ENCODE results near the gene LY6G6D. TPM values are rescaled to one million over a fixed set of nuclear protein-coding genes. Genes with fewer than 3 reads are reported as not detected.
A peak's percentile ranks its signal among the peaks of the same experiment; 100 is the strongest.

Gene LY6G6D
- total and polyA plus RNA-seq, 2 of the 13 experiments (the other 11 are each of a cell fraction or from before 2014, with no cell fraction given) = not detected

GRCh38 chr6:31719001-31719400 lies 3.9 kb downstream of the LY6G6D start:
- no peak for DNase-seq (ENCODE audit: low spot score)

More at GRCh38 chr6:31719001-31719400, 3.9 kb downstream of the LY6G6D start:
- no peaks in the 10 kb centered on the region for H3K9me3 ChIP-seq (ENCODE audit: low read length)
- 40% methylated on average over 5 of the region's 6 CpGs for WGBS (ENCODE audit: low lambda C conversion rate)
- H3K4me3 ChIP-seq (replicated peaks in 1 of 3; ENCODE audit: insufficient read depth in 1 of 3, low read depth in 2 of 3, low read length in 3 of 3) = no peak overlapping the region
- ATAC-seq (no peak), FAIRE-seq (no peak)
- no peaks in the 10 kb centered on the region for H3K36me3 ChIP-seq (replicated peaks in 1 of 2; ENCODE audit: control insufficient read depth in 1 of 2, insufficient read depth in 2 of 2, low read length in 2 of 2)
- H3K27me3 ChIP-seq (ENCODE audit: control insufficient read depth in 1 of 2, insufficient read depth in 2 of 2, low read length in 2 of 2) = peaks cover 5 to 47% of the 10 kb centered on the region in 2 experiments; a peak in 4 of 5 replicates
- H3K27ac ChIP-seq (ENCODE audit: extremely low read length, insufficient read depth, low read length) = no peak overlapping the region
- TF ChIP-seq, protein P1, sequence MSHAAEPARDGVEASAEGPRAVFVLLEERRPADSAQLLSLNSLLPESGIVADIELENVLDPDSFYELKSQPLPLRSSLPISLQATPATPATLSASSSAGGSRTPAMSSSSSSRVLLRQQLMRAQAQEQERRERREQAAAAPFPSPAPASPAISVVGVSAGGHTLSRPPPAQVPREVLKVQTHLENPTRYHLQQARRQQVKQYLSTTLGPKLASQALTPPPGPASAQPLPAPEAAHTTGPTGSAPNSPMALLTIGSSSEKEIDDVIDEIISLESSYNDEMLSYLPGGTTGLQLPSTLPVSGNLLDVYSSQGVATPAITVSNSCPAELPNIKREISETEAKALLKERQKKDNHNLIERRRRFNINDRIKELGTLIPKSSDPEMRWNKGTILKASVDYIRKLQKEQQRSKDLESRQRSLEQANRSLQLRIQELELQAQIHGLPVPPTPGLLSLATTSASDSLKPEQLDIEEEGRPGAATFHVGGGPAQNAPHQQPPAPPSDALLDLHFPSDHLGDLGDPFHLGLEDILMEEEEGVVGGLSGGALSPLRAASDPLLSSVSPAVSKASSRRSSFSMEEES (CRISPR knock-in tag; IDR thresholded peaks at IDR 0.05) = no peak
- TF ChIP-seq, protein P2, sequence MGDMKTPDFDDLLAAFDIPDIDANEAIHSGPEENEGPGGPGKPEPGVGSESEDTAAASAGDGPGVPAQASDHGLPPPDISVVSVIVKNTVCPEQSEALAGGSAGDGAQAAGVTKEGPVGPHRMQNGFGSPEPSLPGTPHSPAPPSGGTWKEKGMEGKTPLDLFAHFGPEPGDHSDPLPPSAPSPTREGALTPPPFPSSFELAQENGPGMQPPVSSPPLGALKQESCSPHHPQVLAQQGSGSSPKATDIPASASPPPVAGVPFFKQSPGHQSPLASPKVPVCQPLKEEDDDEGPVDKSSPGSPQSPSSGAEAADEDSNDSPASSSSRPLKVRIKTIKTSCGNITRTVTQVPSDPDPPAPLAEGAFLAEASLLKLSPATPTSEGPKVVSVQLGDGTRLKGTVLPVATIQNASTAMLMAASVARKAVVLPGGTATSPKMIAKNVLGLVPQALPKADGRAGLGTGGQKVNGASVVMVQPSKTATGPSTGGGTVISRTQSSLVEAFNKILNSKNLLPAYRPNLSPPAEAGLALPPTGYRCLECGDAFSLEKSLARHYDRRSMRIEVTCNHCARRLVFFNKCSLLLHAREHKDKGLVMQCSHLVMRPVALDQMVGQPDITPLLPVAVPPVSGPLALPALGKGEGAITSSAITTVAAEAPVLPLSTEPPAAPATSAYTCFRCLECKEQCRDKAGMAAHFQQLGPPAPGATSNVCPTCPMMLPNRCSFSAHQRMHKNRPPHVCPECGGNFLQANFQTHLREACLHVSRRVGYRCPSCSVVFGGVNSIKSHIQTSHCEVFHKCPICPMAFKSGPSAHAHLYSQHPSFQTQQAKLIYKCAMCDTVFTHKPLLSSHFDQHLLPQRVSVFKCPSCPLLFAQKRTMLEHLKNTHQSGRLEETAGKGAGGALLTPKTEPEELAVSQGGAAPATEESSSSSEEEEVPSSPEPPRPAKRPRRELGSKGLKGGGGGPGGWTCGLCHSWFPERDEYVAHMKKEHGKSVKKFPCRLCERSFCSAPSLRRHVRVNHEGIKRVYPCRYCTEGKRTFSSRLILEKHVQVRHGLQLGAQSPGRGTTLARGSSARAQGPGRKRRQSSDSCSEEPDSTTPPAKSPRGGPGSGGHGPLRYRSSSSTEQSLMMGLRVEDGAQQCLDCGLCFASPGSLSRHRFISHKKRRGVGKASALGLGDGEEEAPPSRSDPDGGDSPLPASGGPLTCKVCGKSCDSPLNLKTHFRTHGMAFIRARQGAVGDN (CRISPR knock-in tag; IDR thresholded peaks at IDR 0.05) = peak; percentile 18; the same call in 1 of the 2 replicates
- TF ChIP-seq DNMT3B (CRISPR knock-in tag; conservative IDR thresholded peaks at IDR 0.05) (no peak), ZNF607 (CRISPR knock-in tag; IDR thresholded peaks at IDR 0.05; ENCODE audit: borderline replicate concordance) (no peak), TBP (CRISPR knock-in tag; IDR thresholded peaks at IDR 0.05) (no peak)
- POLR2A ChIA-PET = no interaction called here
- no peak overlapping the region for H2AFZ ChIP-seq (ENCODE audit: low read length)
- in situ Hi-C loops (cut with HindIII; ENCODE audit: extremely low pct_ligation_motif_present, low pct_unique_long_range_greater_than_20kb) = no loop called here
- peaks cover 15% of the 10 kb centered on the region for H3K4me1 ChIP-seq (ENCODE audit: insufficient read depth, low read length)
- no peak overlapping the region for H3K9ac ChIP-seq (ENCODE audit: insufficient read depth, low read depth, low read length)
- no TSS peak for BruUV-seq (replicated peaks)
- intact Hi-C loops (cut with micrococcal nuclease; ENCODE audit: unreplicated experiment) = loop anchor here (5.0 kb wide), 1 partner anchor 37 kb away; the partner anchor contains the start of gene LY6G5C
- no peaks in the 10 kb centered on the region for H3K79me2 ChIP-seq (ENCODE audit: insufficient read depth, low read length)
- H3K4me2 ChIP-seq (ENCODE audit: low read depth, low read length) = no peak overlapping the region
- H4K20me1 ChIP-seq (ENCODE audit: insufficient read depth, low read length) = no peaks in the 10 kb centered on the region
- CTCF ChIA-PET (ENCODE audit: low intra/inter-chr PET ratio, low total read pairs) = no interaction called here

Measured in HepG2 (cell line).